Adipocyte (in vitro differentiated cells): Measurements from ENCODE around the gene COPS3.

ENCODE experiments used
- DNase-seq: peaks from one replicate; pipeline ENCODE4 v3.0.0-alpha.2; 2015; ENCODE audit warnings: low read depth
- H3K27me3 ChIP-seq: replicated peaks from 2 replicates; pipeline ENCODE4 v1.7.0; 2013; ENCODE audit warnings: mild to moderate bottlenecking, low read length, moderate library complexity; ENCODE audit not compliant: control insufficient read depth, insufficient read depth
- H3K36me3 ChIP-seq: 2 replicates; pipeline ENCODE4 v1.7.0; 2013; ENCODE audit warnings: low read length, mild to moderate bottlenecking, moderate library complexity; ENCODE audit not compliant: control insufficient read depth, insufficient read depth, severe bottlenecking
- H3K4me1 ChIP-seq: 2 replicates; pipeline ENCODE4 v1.7.0; 2013; ENCODE audit warnings: mild to moderate bottlenecking, low read length, moderate library complexity; ENCODE audit not compliant: control insufficient read depth, insufficient read depth
- H3K4me3 ChIP-seq: 2 replicates; pipeline ENCODE4 v1.7.0; 2013; ENCODE audit warnings: mild to moderate bottlenecking, low read length, moderate library complexity
- H3K9ac ChIP-seq: 2 replicates; pipeline ENCODE4 v1.7.0; 2013; ENCODE audit warnings: mild to moderate bottlenecking, low read length, moderate library complexity
- H3K9me3 ChIP-seq: 2 replicates; pipeline ENCODE4 v1.7.0; 2013; ENCODE audit warnings: mild to moderate bottlenecking, low read length, moderate library complexity; ENCODE audit not compliant: control insufficient read depth

COPS3 gene

GRCh38 chr17:17206124-17206912, 74.7 kb downstream of the COPS3 start, which contains the start of gene PLD6:
Gene PLD6 (minus strand): TSS chr17:17206333. CDS start chr17:17206286, 47 bp downstream.
- peak; percentile 69 for DNase-seq
- no peaks in the 10 kb centered on the region for H3K9me3 ChIP-seq
- H3K27me3 ChIP-seq: no peaks in the 10 kb centered on the region
- H3K4me3 ChIP-seq: peak within 1 kb of the TSS; percentile 81
- peaks cover 2% of the 10 kb centered on the region for H3K36me3 ChIP-seq
- H3K9ac ChIP-seq: peak within 1 kb of the TSS; percentile 87
- peaks cover 32% of the 10 kb centered on the region for H3K4me1 ChIP-seq

- peak; percentile 64 for DNase-seq
- Histone ChIP-seq H3K9me3 (no peaks in the 10 kb centered on the region), H3K27me3 (no peaks in the 10 kb centered on the region), H3K9ac (peak overlapping the region; percentile 87), H3K36me3 (no peaks in the 10 kb centered on the region), H3K4me1 (peaks cover 35% of the 10 kb centered on the region), H3K4me3 (peak overlapping the region; percentile 81)
Measured at GRCh38 chr17:17205368-17206123, 75.5 kb downstream of the COPS3 start.

GRCh38 chr17:17204635-17205231, 76.3 kb downstream of the COPS3 start:
- Histone ChIP-seq H3K9ac (peak overlapping the region; percentile 87), H3K4me1 (peaks cover 43% of the 10 kb centered on the region), H3K27me3 (no peaks in the 10 kb centered on the region), H3K4me3 (peak overlapping the region; percentile 81), H3K9me3 (no peaks in the 10 kb centered on the region), H3K36me3 (no peaks in the 10 kb centered on the region)
- no peak for DNase-seq

- H3K9ac ChIP-seq: no peak overlapping the region
- no peaks in the 10 kb centered on the region for H3K36me3 ChIP-seq
- DNase-seq: no peak
Measured at GRCh38 chr17:17204041-17204591, 76.9 kb downstream of the COPS3 start.

GRCh38 chr17:17203173-17203730, 77.8 kb downstream of the COPS3 start:
- no peak for DNase-seq
- Histone ChIP-seq H3K4me3 (no peak overlapping the region), H3K9ac (no peak overlapping the region), H3K9me3 (no peaks in the 10 kb centered on the region), H3K4me1 (peaks cover 43% of the 10 kb centered on the region), H3K36me3 (no peaks in the 10 kb centered on the region), H3K27me3 (no peaks in the 10 kb centered on the region)

More at GRCh38 chr17:17204041-17204591, 76.9 kb downstream of the COPS3 start:
- no peaks in the 10 kb centered on the region for H3K9me3 ChIP-seq
- peak overlapping the region; percentile 81 for H3K4me3 ChIP-seq
- H3K27me3 ChIP-seq: no peaks in the 10 kb centered on the region
- peaks cover 43% of the 10 kb centered on the region for H3K4me1 ChIP-seq

- DNase-seq: no peak
- Histone ChIP-seq H3K9me3 (no peaks in the 10 kb centered on the region), H3K9ac (no peak overlapping the region), H3K36me3 (no peaks in the 10 kb centered on the region), H3K4me3 (no peak overlapping the region), H3K4me1 (peaks cover 43% of the 10 kb centered on the region), H3K27me3 (no peaks in the 10 kb centered on the region)
Measured at GRCh38 chr17:17201907-17202306, 79.1 kb downstream of the COPS3 start.

- Histone ChIP-seq H3K9ac (peak overlapping the region; percentile 19), H3K36me3 (no peaks in the 10 kb centered on the region), H3K4me1 (peaks cover 41% of the 10 kb centered on the region), H3K9me3 (no peaks in the 10 kb centered on the region), H3K27me3 (no peaks in the 10 kb centered on the region), H3K4me3 (no peak overlapping the region)
- DNase-seq: no peak
Measured at GRCh38 chr17:17201271-17201670, 79.8 kb downstream of the COPS3 start.

- Histone ChIP-seq H3K9me3 (no peaks in the 10 kb centered on the region), H3K27me3 (no peaks in the 10 kb centered on the region), H3K4me3 (no peak overlapping the region), H3K4me1 (peaks cover 37% of the 10 kb centered on the region), H3K9ac (peak overlapping the region; percentile 19), H3K36me3 (no peaks in the 10 kb centered on the region)
- no peak for DNase-seq
Measured at GRCh38 chr17:17200831-17201230, 80.2 kb downstream of the COPS3 start.

GRCh38 chr17:17200311-17200710, 80.7 kb downstream of the COPS3 start:
- Histone ChIP-seq H3K27me3 (no peaks in the 10 kb centered on the region), H3K9ac (peak overlapping the region; percentile 19), H3K4me3 (no peak overlapping the region), H3K9me3 (no peaks in the 10 kb centered on the region), H3K4me1 (peaks cover 32% of the 10 kb centered on the region), H3K36me3 (no peaks in the 10 kb centered on the region)
- no peak for DNase-seq

GRCh38 chr17:17198281-17198680, 82.8 kb downstream of the COPS3 start:
- no peak overlapping the region for H3K9ac ChIP-seq
- H3K36me3 ChIP-seq: no peaks in the 10 kb centered on the region
- no peak for DNase-seq
- H3K4me1 ChIP-seq: peaks cover 13% of the 10 kb centered on the region
- no peaks in the 10 kb centered on the region for H3K9me3 ChIP-seq
- H3K4me3 ChIP-seq: no peak overlapping the region
- no peaks in the 10 kb centered on the region for H3K27me3 ChIP-seq
